Astrocyte (in vitro differentiated cells and primary cell): ENCODE data around the gene VRTN.

Source experiments
- CTCF ChIP-seq: IDR thresholded peaks from 2 replicates; pipeline ENCODE4 v1.5.1; 2011; ENCODE audit warnings: low read depth, mild to moderate bottlenecking, inconsistent platforms, low read length, moderate library complexity; ENCODE audit not compliant: insufficient read depth
- EZH2 ChIP-seq: IDR thresholded peaks from 2 replicates; pipeline ENCODE4 v1.6.1; 2012; ENCODE audit warnings: mild to moderate bottlenecking, low read length, inconsistent platforms; ENCODE audit not compliant: insufficient read depth

GRCh38 chr14:74407021-74407800 is 58.9 kb downstream of the VRTN start:
- no peak for TF ChIP-seq CTCF
- TF ChIP-seq EZH2 = no peak
